Activated naive CD8-positive, alpha-beta T cell treated with anti-CD3 and anti-CD28 coated beads, Interleukin-2, amount 50 U/mL, for 16 hours (primary cell): ENCODE data around the gene NTM.

Experiments used
- DNase-seq: peaks from one replicate; pipeline ENCODE4 v3.0.0-alpha.2; 2020; ENCODE audit warnings: low read depth, low spot score

Gene NTM

GRCh38 chr11:131549770-131550169 is 179.4 kb downstream of the NTM start:
- no peak for DNase-seq

- DNase-seq: no peak
Measured at GRCh38 chr11:131560287-131560686, 189.9 kb downstream of the NTM start.

- DNase-seq: no peak
Measured at GRCh38 chr11:131561501-131561900, 191.1 kb downstream of the NTM start.

GRCh38 chr11:131561972-131562371 is 191.6 kb downstream of the NTM start:
- DNase-seq: no peak

- no peak for DNase-seq
Measured at GRCh38 chr11:131568318-131568717, 197.9 kb downstream of the NTM start.

- DNase-seq: no peak
Measured at GRCh38 chr11:131571571-131571970, 201.2 kb downstream of the NTM start.

GRCh38 chr11:131572423-131572822 is 202.0 kb downstream of the NTM start:
- DNase-seq: no peak

- DNase-seq: no peak
Measured at GRCh38 chr11:131579932-131580387, 209.5 kb downstream of the NTM start.

- DNase-seq: no peak
Measured at GRCh38 chr11:131580476-131580875, 210.1 kb downstream of the NTM start.

GRCh38 chr11:131581046-131581445 is 210.6 kb downstream of the NTM start:
- DNase-seq: no peak

GRCh38 chr11:131582021-131582525 is 211.7 kb downstream of the NTM start:
- DNase-seq: no peak

- DNase-seq: no peak
Measured at GRCh38 chr11:131583421-131583820, 213.0 kb downstream of the NTM start.

GRCh38 chr11:131583938-131584337 is 213.5 kb downstream of the NTM start:
- no peak for DNase-seq

GRCh38 chr11:131584785-131585592 is 214.6 kb downstream of the NTM start:
- DNase-seq: no peak

- DNase-seq: no peak
Measured at GRCh38 chr11:131588057-131588456, 217.6 kb downstream of the NTM start.

- DNase-seq: no peak
Measured at GRCh38 chr11:131591051-131591461, 220.6 kb downstream of the NTM start.

- no peak for DNase-seq
Measured at GRCh38 chr11:131592152-131592551, 221.7 kb downstream of the NTM start.

GRCh38 chr11:131592734-131593133 is 222.3 kb downstream of the NTM start:
- DNase-seq: no peak

- no peak for DNase-seq
Measured at GRCh38 chr11:131593301-131593700, 222.9 kb downstream of the NTM start.

GRCh38 chr11:131595797-131596196 is 225.4 kb downstream of the NTM start:
- no peak for DNase-seq

- no peak for DNase-seq
Measured at GRCh38 chr11:131597890-131598289, 227.5 kb downstream of the NTM start.

- DNase-seq: no peak
Measured at GRCh38 chr11:131598305-131598704, 227.9 kb downstream of the NTM start.

- DNase-seq: no peak
Measured at GRCh38 chr11:131599285-131599684, 228.9 kb downstream of the NTM start.
